GM21619 (cell line): ENCODE results near the gene CAMK2D.

Source experiments
- ATAC-seq: cut with Tn5 transposase; IDR thresholded peaks from one replicate; pipeline ENCODE4 v1.9.1; 2021; ENCODE audit not compliant: unreplicated experiment

CAMK2D gene

GRCh38 chr4:113407409-113407808 lies 354.1 kb downstream of the CAMK2D start:
- no peak for ATAC-seq

GRCh38 chr4:113406723-113407016 lies 354.9 kb downstream of the CAMK2D start:
- ATAC-seq = no peak

DNA sequence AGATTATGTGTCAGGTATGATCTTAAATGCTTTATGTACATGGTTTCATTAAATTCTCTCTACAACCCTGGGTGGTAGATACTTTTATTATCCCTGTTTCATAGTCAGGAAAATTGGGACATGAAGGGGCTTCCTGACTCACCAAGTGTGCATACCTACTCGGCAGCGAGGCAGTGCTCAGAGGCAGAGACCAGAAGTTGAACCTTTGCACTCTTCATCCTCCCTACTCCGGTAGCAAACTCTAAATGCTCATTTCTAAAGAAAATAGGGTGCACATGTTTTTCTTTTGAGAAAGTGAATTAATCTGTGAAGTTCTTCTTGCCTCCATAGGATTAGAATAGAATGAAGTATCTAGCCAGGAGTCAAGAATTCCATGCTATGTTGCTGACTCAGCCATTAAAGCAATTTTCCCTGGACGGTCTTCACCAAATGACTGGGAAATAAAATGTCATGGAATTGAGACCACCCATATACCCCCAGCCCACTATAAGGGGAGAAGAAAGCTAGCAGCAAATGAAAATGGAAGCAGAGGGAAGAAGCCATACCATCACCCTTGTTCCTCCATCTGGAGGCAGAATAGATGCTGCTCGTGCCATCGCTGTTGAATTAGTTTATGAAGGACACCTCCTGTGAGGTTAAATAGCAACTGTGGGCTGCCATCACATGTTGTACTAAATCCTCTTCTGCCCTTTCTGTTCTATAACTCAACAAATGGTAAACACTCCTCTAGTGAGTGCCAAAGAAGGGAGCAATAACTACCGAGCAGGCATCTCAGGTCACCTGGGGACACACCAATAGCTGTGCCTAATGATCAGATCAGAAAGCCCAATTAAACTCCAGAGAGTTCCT lies 355.4 kb downstream of the CAMK2D start:
- ATAC-seq = no peak

GRCh38 chr4:113404841-113405240 lies 356.7 kb downstream of the CAMK2D start:
- ATAC-seq = no peak

GRCh38 chr4:113404167-113404571 lies 357.4 kb downstream of the CAMK2D start:
- no peak for ATAC-seq
